LoVo (cell line): ENCODE results near the gene IFT88.

Experiments used
- DNase-seq: peaks from one replicate; pipeline ENCODE4 v3.0.0-alpha.2; 2016; ENCODE audit warnings: low spot score

Gene IFT88

GRCh38 chr13:20566898-20567874, at the start of gene IFT88:
Gene IFT88 (plus strand): TSS chr13:20567157. CDS start chr13:20574386, 7,229 bp downstream.
- DNase-seq: peak; percentile 87

GRCh38 chr13:20518660-20519100, 48.3 kb upstream of the IFT88 start:
- DNase-seq: no peak

- no peak for DNase-seq
Measured at GRCh38 chr13:20519875-20520274, 47.1 kb upstream of the IFT88 start.

- no peak for DNase-seq
Measured at GRCh38 chr13:20521364-20522115, 45.4 kb upstream of the IFT88 start.

GRCh38 chr13:20525144-20525600, 41.8 kb upstream of the IFT88 start:
- peak; percentile 19 for DNase-seq

GRCh38 chr13:20525601-20526544, 41.1 kb upstream of the IFT88 start, which contains the start of gene CRYL1:
Gene CRYL1 (minus strand): TSS chr13:20525857. CDS start chr13:20525794, 63 bp downstream.
- peak; percentile 67 for DNase-seq

- no peak for DNase-seq
Measured at GRCh38 chr13:20526664-20527063, 40.3 kb upstream of the IFT88 start.

GRCh38 chr13:20528452-20528851, 38.5 kb upstream of the IFT88 start:
- DNase-seq: no peak

GRCh38 chr13:20534038-20534608, 32.8 kb upstream of the IFT88 start:
- DNase-seq: no peak

- no peak for DNase-seq
Measured at GRCh38 chr13:20536992-20537391, 30.0 kb upstream of the IFT88 start.

GRCh38 chr13:20544201-20544923, 22.6 kb upstream of the IFT88 start:
- DNase-seq: no peak

GRCh38 chr13:20546556-20546955, 20.4 kb upstream of the IFT88 start:
- DNase-seq: no peak

GRCh38 chr13:20547479-20547908, 19.5 kb upstream of the IFT88 start:
- DNase-seq: peak; percentile 82

GRCh38 chr13:20550799-20551198, 16.2 kb upstream of the IFT88 start:
- no peak for DNase-seq

GRCh38 chr13:20553311-20553710, 13.6 kb upstream of the IFT88 start:
- DNase-seq: no peak

- DNase-seq: no peak
Measured at GRCh38 chr13:20558982-20559381, 8.0 kb upstream of the IFT88 start.

GRCh38 chr13:20559659-20560356, 7.1 kb upstream of the IFT88 start:
- DNase-seq: no peak

- DNase-seq: no peak
Measured at GRCh38 chr13:20561741-20562140, 5.2 kb upstream of the IFT88 start.

GRCh38 chr13:20565115-20565736, 1.7 kb upstream of the IFT88 start:
- DNase-seq: no peak
